ENCODE measurements around the gene KRTAP19-1.

- TF ChIP-seq TCF7L2 (IDR thresholded peaks at IDR 0.05; ENCODE audit: low read depth, low read length) (no peak), CTCF (IDR thresholded peaks at IDR 0.05) (no peak), REST (IDR thresholded peaks at IDR 0.05; ENCODE audit: insufficient read depth in 1 of 2, low read depth in 2 of 2, low read length in 1 of 2) (no peak), POLR2AphosphoS5 (IDR thresholded peaks at IDR 0.05; ENCODE audit: low read depth, low read length) (no peak)
Measured at GRCh38 chr21:30487336-30487735, 7.2 kb upstream of the KRTAP19-1 start, which contains the start of gene KRTAP19-2.

All from Panc1 (cell line).